T1000 (cell line): ENCODE results near the gene CDH26.
"Not testable (repeated sequence)": the region's sequence is repeated elsewhere in the genome, so short reads cannot be mapped to it uniquely, and the experiment has no call there.

Experiments
- DNase-seq: peaks from one replicate; lab custom pipeline; 2025; ENCODE audit warnings: mixed read lengths; lab: John Stamatoyannopoulos, UW

Gene CDH26

GRCh38 chr20:60013296-60014139 lies 55.3 kb downstream of the CDH26 start:
- DNase-seq: no peak

GRCh38 chr20:60016406-60016805 lies 58.2 kb downstream of the CDH26 start:
- DNase-seq: no peak

GRCh38 chr20:60020251-60020650 lies 62.0 kb downstream of the CDH26 start:
- DNase-seq: no peak

- DNase-seq: no peak
Observed at GRCh38 chr20:60021104-60021503, 62.9 kb downstream of the CDH26 start.

GRCh38 chr20:60022849-60023248 lies 64.6 kb downstream of the CDH26 start:
- no peak for DNase-seq

DNA sequence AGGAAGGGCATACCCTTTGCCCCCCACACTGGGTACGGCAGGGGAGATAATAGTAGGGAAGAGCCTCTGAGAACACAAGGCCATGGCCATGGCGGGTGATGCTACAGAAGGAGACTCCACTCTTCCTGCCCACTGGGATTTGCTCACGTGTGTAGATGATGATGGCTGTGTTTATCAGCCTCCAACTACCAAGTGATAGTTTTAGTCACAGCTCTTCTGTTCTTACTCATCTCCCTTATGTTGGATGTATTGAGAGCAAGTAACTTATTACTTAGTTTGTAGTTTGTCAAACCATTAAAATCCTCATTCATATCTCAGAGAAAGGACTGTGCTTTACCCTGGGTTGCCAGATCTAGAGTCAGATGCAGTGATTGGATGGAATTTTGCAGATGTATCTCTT lies 66.0 kb downstream of the CDH26 start:
- DNase-seq: no peak

- DNase-seq: no peak
Observed at GRCh38 chr20:60024801-60025200, 66.6 kb downstream of the CDH26 start.

DNA sequence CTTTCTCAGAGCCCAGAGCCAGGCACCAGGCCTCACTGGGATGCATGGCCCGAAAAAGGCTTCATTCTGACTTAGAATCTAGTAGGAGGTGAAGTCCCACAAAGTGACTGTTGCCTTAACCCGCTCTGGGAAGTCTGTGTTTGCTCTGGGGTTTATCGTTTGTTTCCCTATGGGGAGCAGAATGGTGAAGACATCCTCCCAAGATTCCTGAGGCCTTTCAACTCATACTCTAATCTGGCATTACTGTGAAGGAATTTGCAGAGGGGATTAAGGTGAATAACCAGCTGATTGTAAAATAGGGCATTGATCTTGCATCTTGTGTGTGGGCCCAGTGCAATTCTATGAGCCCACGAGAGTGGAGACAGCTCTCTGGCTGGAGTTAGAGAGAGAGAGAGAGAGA lies 67.8 kb downstream of the CDH26 start:
- no peak for DNase-seq

DNA sequence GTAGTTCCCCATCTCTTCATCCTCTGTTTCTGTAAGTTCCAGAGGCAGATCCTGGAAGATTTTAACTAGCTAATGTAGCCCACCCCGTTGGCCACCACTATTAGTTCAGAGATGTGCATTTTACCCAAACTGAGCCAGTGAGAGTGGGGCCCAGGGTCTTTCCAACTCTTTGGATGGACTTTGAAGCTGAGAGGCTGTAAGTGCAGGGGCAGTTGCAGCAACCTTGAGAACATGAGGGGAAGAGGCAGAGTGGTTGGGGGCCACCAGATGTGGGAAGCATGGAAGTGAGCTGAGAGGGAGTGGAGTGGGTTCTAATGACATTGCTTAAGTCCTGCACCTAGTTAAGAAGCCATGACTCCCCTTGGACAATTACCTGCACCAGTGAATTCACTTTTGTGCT lies 72.2 kb downstream of the CDH26 start:
- no peak for DNase-seq

DNA sequence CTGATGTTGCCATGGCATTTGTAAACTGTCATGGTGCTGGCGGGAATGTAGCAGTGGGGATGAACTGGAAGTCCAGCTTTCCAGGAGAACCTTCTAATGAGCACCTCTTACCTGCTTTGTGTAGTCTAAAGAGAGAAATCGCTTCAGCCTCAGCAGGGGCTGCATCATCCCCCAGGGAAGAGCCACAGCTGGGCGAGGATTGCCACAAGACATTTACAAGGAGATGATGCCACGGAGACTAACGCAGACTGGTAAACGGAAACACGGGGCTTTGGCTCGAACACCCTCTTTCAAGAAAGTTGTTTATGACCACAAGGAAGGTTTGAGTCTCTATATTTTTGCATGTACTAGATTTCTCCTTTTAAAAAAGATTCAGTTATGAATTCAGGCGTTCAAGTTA lies 72.9 kb downstream of the CDH26 start:
- DNase-seq: no peak

DNA sequence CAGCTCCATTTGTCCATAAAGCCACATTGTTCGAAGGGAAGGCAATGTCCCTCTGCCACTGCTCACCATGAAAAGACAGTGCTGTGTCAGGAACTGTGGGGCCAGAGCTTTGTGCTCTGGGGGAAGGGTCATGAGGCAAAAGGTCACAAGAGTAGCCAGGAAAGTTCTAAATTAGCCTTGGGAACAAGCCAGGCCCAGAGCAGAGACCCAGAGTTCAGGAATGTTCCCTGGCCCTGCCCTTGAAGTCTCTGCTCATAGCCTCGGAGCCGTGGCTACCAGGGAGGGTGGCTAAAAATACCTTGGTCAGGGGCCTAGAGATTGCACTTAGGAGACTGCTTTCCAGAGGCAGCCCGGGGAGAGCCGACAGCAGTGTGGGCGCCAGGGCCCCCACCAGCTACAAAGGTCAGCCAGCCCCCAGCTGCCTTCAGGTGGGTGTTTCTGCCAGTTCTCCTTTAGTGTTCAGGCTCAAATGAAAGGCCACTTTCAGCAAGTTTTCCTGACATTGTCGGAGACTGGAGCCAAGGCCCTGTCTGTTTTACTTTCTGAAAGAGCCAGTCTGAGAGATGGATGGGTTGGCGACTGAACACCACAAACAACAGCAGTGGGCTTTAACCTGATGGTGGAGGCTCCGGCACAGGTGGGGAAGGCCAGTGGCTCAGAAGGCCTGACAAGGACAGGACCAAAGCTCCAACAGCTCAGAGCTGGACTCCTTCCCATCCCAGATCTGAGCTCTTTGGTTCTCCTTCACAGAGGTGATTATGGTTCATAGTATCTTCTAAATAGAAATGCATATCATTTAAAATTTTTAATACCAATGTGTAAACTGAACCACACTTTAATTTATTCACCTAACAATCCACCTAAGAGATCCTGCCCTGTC lies 76.2 kb downstream of the CDH26 start:
- no peak for DNase-seq

DNA sequence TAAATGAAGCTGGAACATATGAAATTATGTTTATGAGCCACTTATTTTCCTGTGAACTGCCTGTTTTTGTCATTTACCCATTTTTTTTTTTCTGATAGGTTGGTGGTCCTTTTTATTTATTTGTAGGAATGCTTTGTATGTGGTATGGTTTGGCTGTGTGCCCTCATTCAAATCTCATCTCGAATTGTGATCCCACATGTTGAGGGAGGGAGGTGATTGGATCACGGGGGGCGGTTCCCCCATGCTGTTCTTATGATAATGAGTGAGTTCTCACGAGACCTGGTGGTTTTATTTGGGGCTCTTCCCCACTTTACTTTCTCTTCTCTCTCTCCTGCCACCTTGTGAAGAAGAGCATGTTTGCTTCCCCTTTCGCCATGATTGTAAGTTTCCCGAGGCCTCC lies 77.3 kb downstream of the CDH26 start:
- DNase-seq: no peak

DNA sequence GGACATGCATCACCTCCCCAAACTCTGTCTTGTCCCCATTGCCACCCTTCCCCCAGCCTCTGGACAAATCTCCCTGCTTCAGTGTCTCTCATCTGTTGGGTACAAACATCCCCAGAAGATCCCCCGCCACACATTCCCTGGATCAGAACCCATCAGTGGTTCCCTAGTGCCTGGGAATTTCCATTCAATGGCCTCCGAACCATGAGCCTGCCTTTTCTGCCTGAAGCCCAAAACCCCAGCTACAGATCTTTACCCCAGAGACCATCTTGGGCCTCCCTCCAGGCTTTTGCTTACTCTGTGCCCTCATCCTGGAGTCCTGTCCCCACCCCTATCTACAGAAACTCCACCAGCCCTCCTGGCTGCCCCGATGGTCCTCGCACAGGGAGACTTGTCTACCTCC lies 78.1 kb downstream of the CDH26 start:
- DNase-seq: no peak

GRCh38 chr20:60036746-60037499 lies 78.7 kb downstream of the CDH26 start:
- no peak for DNase-seq

- no peak for DNase-seq
Observed at GRCh38 chr20:60038400-60039008, 80.3 kb downstream of the CDH26 start.

DNA sequence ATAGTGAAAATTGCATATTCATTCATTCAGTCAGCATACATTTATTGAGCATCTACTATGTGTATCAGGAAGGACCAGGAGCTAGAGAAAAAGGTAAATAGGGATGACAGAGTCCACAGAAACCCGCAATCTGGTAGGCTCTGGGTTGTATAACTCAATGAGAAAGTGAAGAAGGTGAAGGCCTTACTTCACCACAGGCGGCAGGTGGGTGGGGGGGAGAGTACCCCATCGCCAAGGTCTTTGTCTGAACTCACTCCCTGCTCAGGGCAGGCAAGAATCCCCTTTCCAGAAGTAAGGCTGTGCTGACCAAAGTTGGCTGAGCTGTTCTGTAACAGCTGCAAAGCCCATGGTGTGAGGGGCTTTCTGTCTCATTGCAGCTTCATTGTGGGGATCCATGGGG lies 81.3 kb downstream of the CDH26 start:
- DNase-seq: no peak

- no peak for DNase-seq
Observed at GRCh38 chr20:60040471-60041162, 82.4 kb downstream of the CDH26 start.

- DNase-seq: not testable (repeated sequence)
Observed at GRCh38 chr20:60041436-60042165, 83.4 kb downstream of the CDH26 start.

- no peak for DNase-seq
Observed at GRCh38 chr20:60043435-60043834, 85.2 kb downstream of the CDH26 start.

- DNase-seq: no peak
Observed at GRCh38 chr20:60046011-60046413, 87.8 kb downstream of the CDH26 start.

GRCh38 chr20:60046436-60046835 lies 88.2 kb downstream of the CDH26 start:
- no peak for DNase-seq
